ENCODE results near the gene ADK. TPM values are rescaled to one million over a fixed set of nuclear protein-coding genes. Genes with fewer than 3 reads are reported as not detected.
"Not testable (repeated sequence)": the region's sequence is repeated elsewhere in the genome, so short reads cannot be mapped to it uniquely, and the experiment has no call there.

The ADK gene
- total RNA-seq, 1 donor from 2014 or later: 41.9 TPM

DNA sequence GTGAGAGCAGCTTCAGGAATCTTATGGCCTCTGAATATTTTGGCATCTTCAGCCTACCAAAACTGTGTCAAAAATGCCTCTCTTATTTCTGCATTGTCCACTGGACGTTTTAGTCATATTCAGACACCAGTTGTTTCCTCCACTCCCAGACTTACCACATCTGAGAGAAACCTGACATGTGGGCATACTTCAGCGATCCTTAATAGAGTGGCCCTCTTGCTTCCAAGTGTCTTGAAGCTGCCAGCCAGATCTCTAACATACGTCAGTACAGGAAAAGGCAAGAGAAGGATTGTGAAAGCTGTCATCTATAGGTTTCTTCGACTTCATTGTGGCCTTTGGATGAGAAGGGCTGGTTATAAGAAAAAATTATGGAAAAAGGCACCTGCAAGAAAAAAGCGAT, 376.6 kb downstream of the ADK start:
- intact Hi-C loops (cut with micrococcal nuclease): not testable (repeated sequence)

DNA sequence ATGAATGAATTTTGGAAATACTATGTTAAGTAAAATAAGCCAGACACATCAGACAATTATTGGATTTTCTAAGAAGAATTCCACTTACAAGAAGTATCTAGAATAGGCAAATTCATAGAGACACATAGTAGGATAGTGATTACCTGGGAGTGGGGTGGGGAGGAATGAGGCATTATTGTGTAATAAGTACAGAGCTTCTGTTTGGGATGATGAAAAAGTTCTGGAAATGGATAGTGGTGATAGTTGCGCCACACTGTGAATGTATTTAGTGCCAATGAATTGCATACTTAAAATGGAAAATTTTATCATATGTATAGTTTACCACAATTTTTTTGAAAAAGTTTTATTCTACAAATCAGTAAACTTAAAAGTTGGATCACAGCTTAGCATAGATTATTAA, 378.2 kb downstream of the ADK start:
- intact Hi-C loops (cut with micrococcal nuclease): no loop called here

DNA sequence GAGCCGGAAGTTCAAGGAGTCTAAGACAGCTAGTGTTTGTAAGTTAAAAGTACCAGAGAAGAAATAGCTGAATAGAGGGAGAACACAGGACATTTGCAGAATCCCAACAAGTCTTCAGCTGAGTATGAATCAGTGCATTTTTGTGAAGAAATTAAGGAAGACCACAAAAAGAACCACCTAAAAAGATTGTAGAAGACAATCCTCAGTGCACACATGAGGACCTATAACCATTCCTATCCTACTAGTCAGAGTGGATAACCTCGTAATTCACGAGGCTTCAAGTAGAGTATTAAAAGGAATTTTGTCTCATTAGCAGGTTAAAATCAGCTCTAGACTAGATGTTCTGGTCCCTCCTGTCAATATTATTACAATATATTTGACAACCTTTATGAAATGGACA, 380.0 kb downstream of the ADK start:
- intact Hi-C loops (cut with micrococcal nuclease): no loop called here

DNA sequence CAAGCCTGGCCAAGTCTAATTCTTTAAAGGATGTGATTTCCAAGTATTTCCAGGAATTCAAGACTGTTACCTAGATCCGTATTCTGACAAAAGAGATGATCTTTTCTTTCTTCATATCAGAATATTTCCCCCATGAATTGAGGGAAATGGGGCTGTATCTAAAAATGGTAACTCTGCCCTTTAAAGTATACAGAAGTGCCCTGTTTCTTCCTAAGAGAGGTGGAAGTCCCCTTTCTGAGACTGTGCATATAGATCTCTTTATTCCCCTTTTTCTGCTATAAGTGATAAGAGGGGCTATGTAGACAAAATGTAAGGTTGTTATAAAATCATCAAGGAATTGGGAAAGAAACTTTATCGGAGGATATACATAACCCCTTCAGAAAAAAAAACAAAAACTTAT, 388.3 kb downstream of the ADK start:
- intact Hi-C loops (cut with micrococcal nuclease): no loop called here

DNA sequence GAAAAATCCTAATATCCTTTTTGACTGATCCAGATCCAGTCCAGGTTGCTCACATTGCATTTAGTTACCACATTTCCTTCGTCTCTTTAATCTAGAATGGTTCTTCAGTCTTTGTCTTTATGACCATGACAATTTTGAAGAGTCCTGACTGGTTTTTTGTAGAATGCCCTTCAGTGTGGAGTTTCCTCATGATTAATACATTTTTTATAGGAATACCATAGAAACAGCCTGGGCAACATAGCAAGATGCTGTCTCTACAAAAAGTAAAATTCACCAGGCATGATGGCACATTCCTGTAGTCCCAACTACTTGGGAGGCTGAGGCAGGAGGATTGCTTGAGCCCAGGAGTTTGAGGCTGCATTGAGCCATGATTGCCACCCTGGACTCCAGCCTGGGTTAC, 390.4 kb downstream of the ADK start:
- intact Hi-C loops (cut with micrococcal nuclease): no loop called here

DNA sequence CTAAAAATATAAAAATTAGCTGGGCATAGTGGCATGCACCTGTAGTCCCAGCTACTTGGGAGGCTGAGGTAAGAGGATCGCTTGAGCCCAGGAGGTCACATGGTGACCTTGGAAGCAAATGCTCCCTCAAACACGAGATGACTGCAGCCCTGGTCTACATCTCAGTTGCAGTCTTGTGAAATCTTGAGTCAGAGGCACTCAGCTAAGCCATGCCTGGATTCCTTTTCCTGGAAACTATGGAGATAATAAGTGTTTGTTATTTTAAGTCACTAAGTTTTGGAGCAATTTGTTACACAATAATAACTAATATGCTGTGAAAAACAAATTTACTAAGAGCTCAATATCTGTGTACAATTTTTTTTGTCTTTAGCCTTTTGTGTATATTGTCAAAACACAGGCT, 391.1 kb downstream of the ADK start:
- intact Hi-C loops (cut with micrococcal nuclease): no loop called here

DNA sequence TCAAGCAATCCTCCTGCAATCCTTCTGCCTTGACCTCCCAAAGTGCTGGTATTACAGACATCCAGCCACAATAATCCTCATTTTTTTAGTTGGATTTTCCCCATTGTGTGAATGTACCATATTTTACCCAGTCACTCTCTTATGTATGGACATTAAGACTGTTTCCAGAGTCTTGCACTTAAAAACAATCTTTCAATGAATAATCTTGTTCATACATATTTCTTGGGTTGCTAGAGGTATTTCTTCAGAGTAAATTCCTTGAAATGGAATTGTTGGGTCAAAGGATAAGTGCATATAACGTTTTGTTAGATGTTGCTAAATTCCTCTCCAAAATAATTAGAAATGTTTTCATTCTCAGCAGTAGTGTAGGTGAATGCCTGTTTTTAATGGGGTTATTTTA, 392.3 kb downstream of the ADK start:
- intact Hi-C loops (cut with micrococcal nuclease): no loop called here

DNA sequence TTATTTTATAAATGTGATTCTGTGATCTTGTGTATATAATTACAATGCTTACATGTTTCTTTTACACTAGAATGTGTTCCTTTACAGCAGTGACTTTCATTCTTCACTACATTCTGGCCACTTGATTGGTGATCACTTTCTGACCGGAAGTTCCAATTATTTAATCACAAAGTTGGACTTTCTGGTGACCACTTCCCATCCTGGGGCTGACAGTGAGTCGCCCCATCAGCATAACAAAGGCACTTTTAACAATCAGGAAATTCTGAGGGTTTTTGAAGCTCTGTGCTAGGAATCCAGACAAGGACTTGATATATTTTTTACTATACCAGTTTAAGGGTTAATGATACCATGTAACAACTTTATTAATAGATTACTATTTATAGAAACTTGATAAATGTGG, 393.1 kb downstream of the ADK start:
- intact Hi-C loops (cut with micrococcal nuclease): no loop called here

DNA sequence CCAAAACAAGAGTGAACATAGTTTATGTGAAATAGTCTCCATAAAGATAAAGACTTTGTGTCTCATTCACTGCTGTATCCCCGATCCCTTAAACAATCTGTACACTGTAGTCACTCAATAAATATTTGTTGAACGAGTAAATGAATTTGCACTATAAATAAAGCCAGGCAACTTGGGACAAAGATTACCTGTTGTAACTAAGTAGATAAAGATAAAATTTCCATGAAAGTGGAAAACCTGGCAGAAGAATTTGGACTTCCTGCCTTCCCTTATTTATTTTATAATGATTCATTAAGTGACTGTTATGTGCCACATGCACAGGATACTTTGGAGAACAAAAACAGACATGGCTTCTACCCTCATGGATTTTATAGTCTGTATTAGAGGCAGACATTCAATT, 397.7 kb downstream of the ADK start:
- intact Hi-C loops (cut with micrococcal nuclease): no loop called here

DNA sequence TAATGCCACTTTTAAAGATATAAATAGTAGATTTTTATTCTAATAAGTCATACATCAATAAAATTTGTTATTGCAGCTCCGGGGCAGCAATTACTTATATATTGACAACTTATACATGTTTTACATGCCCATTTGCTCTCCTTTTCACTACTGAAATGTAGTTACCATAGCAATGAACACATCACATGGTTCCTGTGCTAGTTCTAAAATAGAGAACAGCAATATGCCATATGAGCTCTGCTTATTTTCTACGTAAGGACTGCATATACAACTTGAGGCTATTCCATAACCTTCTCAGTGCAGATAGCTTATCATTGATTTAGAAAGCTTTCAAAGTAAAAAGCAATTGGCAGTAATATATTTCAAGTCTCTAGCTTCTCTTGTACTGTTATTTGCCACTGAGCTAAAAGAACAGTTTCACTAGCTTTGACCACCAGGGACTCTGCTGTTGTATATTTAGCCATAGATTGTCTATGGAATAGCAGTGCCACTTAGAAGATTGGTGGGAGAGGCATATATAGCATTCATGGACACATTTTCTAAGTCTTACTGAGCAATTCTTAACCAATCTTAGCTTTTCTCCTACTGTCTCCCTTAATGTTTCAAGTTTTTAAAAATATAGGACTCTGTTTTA, 405.2 kb downstream of the ADK start:
- intact Hi-C loops (cut with micrococcal nuclease): no loop called here

DNA sequence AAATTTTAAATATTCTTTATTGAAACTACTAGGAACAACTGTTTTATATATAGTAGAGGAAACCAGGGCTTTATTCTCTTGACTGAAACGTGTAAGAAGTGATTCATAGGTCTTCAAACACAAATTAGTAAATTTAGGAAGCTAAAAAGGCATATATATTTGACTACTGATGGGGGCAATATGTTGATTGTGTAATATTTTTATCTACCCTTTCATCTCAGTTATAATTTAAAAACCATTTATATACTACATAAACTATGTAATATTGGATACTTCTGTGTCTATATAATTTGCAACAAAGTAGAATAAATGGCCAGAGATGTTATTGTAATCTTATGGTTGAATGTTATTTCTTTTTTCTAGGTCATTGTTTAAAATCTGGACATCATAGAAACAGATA, 406.1 kb downstream of the ADK start:
- intact Hi-C loops (cut with micrococcal nuclease): no loop called here

DNA sequence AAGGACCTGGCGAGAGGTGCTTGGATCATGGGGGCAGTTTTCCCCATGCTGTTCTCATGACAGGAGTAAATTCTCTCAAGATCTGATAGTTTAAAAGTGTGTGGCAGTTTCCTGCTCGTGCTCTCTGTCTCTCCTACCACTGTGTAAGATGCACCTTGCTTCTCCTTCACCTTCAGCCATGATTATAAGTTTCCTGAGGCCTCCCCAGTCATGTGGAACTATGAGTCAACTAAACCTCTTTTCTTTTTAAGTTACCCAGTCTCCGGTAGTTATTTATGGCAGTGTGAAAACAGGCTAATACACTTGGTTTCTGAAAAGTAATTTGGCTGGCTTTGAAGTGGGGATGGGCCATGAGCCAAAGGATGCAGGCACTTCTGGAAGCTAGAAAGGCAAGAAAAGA, 407.4 kb downstream of the ADK start:
- intact Hi-C loops (cut with micrococcal nuclease): no loop called here

DNA sequence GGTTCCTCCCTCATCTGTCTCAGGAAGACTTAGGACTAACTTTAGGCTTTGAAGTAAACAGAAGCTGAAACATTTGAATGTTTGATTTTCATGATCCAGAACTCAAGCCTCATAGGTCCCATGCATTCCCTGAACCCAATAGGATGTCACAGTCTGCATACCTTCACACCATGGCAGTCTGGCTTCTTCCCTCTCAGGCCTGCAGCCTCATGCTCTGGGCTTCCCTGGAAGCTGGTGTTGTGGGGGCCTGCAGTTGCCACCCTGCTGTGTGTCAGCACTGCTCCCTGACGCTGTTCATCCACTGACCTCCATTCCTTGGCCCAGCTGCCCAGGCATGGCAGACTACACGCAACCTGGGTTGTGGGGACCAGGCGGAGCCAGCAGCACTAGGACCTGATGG, 407.9 kb downstream of the ADK start:
- intact Hi-C loops (cut with micrococcal nuclease): no loop called here

DNA sequence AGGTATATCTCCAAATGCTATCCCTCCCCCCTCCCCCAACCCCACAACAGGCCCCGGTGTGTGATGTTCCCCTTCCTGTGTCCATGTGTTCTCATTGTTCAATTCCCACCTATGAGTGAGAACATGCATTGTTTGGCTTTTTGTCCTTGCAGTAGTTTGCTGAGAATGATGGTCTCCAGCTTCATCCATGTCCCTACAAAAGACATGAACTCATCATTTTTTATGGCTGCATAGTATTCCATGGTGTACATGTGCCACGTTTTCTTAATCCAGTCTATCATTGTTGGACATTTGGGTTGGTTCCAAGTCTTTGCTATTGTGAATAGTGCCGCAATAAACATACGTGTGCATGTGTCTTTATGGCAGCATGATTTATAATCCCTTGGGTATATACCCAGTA, 417.9 kb downstream of the ADK start:
- intact Hi-C loops (cut with micrococcal nuclease): not testable (repeated sequence)

DNA sequence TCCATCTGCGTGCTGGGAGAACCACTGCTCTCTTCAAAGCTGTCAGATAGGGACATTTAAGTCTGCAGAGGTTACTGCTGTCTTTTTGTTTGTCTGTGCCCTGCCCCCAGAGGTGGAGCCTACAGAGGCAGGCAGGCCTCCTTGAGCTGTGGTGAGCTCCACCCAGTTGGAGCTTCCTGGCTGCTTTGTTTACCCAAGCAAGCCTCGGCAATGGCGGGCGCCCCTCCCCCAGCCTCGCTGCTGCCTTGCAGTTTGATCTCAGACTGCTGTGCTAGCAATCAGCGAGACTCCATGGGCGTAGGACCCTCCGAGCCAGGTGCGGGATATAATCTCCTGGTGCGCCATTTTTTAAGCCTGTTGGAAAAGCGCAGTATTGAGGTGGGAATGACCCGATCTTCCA, 422.5 kb downstream of the ADK start:
- intact Hi-C loops (cut with micrococcal nuclease): not testable (repeated sequence)

DNA sequence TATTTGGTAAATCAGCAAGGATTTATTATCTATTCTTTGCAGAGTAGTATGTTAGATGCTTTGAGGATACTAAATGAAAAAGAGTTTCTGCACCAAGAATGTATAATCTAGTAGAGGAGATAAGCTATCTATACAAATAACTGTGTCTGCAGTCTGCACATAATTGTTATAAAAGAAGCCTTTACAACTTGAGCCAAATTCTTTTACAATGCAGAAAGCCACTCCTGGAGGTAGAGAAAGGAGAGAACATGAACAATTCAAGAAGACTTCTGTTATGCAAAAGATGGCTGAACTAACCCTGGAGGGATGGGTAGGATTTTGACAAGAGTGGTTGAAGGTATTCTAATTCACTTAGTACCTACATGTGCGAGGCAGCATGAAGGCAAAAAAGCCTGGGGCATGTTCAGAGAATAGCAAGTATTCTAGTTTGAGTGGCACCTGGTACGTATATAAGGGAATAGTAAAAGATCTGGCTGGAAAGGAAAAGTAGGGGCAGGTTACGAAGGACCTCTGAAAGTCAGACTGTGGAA, 424.2 kb downstream of the ADK start:
- intact Hi-C loops (cut with micrococcal nuclease): no loop called here

DNA sequence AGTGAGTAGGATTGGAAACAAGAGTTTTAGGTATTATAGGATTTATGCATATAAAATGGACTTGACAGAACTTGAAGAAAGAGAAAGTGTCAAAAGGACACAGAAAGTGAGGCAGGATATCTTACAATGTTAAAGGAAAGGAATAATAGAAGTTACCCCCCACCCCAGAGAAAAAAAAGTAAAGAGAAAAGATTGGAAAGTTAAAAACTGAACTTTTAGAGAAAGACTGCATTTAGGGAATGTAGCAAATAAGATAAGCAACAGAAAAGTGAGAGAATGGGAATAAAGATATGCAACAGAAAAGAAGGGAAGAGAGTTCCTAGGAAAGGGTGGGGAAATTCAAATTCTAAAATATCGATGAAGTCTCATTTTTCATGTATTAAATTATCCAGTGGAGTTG, 424.9 kb downstream of the ADK start:
- intact Hi-C loops (cut with micrococcal nuclease): no loop called here

DNA sequence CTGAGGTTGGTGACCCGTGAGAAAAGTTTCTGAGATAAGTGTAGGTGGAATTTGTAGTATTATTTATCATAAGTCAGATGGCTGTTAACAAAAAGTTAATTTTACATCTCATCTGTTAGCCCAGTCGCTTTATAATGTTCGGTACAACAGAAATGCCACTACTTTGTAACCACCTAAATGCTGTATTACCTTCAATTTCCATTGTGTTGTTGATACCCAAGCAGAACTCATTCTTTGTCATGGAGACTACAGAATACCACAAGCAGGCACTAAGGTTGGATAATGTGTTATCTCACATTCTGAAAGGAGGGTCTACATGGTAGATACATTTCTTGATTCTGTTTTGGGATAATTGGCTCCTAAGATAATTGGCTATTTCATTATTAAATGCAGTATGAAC, 425.6 kb downstream of the ADK start:
- intact Hi-C loops (cut with micrococcal nuclease): no loop called here

DNA sequence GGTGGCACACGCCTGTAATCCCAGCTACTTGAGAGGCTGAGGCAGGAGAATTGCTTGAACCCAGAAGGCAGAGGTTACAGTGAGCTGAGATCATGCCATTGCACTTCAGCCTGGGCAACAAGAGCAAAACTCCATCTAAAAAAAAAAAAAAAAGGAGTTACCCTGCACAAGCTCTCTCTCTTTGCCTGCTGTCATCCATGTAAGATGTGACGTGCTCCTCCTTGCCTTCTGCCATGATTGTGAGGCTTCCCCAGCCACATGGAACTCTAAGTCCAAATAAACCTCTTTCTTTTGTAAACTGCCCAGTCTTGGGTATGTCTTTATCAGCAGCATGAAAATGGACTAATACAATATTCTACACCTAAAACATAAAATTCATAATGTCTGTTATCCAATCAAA, 429.4 kb downstream of the ADK start:
- intact Hi-C loops (cut with micrococcal nuclease): loop anchor here (10.0 kb wide), 2 partner anchors 444 to 586 kb away; partner anchors contain the start of gene VCL

DNA sequence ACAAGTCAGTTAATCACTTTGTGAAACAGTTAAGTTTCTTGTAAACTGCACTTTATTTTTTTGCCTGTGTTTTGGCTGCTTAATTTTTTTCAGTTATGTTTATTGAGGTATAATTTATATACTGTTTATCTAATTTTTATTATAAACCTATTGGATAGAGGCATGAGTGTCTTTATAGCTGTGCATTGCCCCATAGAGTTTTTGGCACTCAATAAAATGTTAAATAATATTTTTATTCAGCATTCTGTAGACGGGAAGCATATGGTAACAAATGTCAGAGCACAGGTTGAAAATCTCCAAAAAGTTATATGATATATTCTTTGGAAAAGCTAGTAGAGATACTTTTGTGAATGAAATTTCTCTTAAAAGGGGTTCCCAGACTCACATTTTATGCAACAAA, 431.5 kb downstream of the ADK start:
- intact Hi-C loops (cut with micrococcal nuclease): loop anchor here (10.0 kb wide), 2 partner anchors 442 to 588 kb away; partner anchors contain the start of gene VCL

DNA sequence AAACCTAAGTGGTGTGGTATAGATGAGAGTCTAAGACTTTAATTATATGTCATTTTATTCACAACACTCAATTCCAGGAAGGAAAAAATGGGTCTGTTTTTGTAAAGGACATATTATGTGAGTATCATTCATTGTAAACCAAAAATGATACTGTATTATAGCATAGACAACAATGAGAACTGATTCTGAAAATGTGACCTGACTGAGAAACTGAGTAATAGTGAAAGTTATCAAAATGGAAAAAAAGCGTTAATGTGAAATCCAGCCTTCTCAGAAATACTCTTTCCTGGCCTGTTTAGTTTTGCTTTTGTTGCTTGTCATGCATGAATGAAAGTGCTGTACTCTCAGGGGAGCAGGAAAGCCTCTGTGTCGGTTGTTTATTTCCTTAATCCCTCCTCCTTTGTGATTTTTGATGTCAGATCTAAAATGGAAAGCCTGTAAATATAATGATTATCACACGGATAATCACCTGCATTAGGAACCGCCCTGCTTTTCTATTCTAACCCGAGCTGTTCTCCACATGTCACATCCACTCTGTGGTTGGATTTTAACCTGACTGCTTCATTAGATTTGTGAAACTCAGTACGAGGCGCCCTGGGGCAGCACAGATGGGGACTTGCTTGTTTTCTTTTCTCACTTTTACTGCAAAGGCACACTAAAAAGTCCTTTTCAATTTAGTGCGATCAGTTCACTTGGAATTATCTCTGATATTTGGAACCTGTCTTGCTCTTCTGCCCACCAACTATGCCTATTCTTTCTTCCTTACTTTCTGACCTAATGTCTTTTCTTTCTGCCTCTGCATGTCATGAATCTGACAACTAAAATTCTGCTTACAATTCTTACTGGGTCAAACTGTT, 434.4 kb downstream of the ADK start:
- intact Hi-C loops (cut with micrococcal nuclease): loop anchor here (1.0 to 10.0 kb wide), 9 partner anchors 241 to 649 kb away; partner anchors contain the start of genes ADK, AP3M1, COMTD1 and KAT6B

DNA sequence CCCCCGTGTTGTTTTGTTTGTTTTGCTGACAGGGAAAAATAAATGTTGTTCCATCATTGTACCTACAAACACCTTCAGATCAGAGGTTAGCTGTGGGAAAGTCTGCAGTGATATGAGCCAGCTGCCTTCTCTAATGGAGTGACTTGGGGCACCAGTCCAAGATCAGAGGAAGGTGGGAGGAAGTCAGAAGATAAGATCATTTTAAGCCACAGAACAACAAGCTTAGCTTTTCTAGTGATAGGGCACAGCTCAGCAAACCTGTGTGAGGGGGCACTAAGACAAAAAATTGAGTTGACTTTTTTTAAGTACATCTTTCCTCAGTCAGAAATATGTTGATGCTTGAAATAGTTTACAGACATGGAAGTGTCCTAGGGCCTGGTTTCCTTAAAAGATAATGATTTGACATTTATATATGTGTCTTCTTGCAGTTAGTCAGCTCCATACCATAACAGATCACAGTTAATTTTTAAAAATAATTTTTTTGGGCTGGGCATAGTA, 435.1 kb downstream of the ADK start:
- intact Hi-C loops (cut with micrococcal nuclease): loop anchor here (5.0 to 10.0 kb wide), 5 partner anchors 391 to 591 kb away; partner anchors contain the start of genes SAMD8 and VCL
